Epithelial cell of prostate (primary cell): ENCODE data around the gene CFI.

Experiments used
- DNase-seq: peaks from one replicate; pipeline ENCODE4 v3.0.0-alpha.2; 2011; ENCODE audit warnings: low read depth, low spot score
- H3K27ac ChIP-seq: fragments of 450-650 bp; 2 replicates; pipeline ENCODE4 v1.5.1; 2017; ENCODE audit warnings: mild to moderate bottlenecking

Gene CFI

GRCh38 chr4:109735566-109736365, 66.0 kb downstream of the CFI start:
- DNase-seq, result no peak
- no peak overlapping the region for H3K27ac ChIP-seq

- DNase-seq, result no peak
- no peak overlapping the region for H3K27ac ChIP-seq
Observed at GRCh38 chr4:109733728-109734127, 68.1 kb downstream of the CFI start.

- no peak for DNase-seq
- peak overlapping the region; percentile 77 for H3K27ac ChIP-seq
Observed at GRCh38 chr4:109730619-109731545, 70.9 kb downstream of the CFI start.

GRCh38 chr4:109729718-109730618, 71.8 kb downstream of the CFI start, which contains the start of gene PLA2G12A:
TSS of gene PLA2G12A (minus strand) at chr4:109730070. CDS start at chr4:109729809, 261 bp downstream.
- H3K27ac ChIP-seq, result peak within 1 kb of the TSS; percentile 77
- DNase-seq, result peak; percentile 74

- no peak for DNase-seq
- peak overlapping the region; percentile 77 for H3K27ac ChIP-seq
Observed at GRCh38 chr4:109729117-109729717, 72.6 kb downstream of the CFI start.

GRCh38 chr4:109728385-109728784, 73.4 kb downstream of the CFI start:
- H3K27ac ChIP-seq, result peak overlapping the region; percentile 77
- DNase-seq, result no peak

- H3K27ac ChIP-seq, result no peak overlapping the region
- no peak for DNase-seq
Observed at GRCh38 chr4:109723110-109723509, 78.7 kb downstream of the CFI start.

GRCh38 chr4:109722357-109722756, 79.4 kb downstream of the CFI start:
- no peak overlapping the region for H3K27ac ChIP-seq
- no peak for DNase-seq

GRCh38 chr4:109721033-109721432, 80.8 kb downstream of the CFI start:
- H3K27ac ChIP-seq, result no peak overlapping the region
- DNase-seq, result no peak

- no peak overlapping the region for H3K27ac ChIP-seq
- no peak for DNase-seq
Observed at GRCh38 chr4:109719604-109720003, 82.2 kb downstream of the CFI start.

GRCh38 chr4:109718759-109719158, 83.0 kb downstream of the CFI start:
- DNase-seq, result no peak
- no peak overlapping the region for H3K27ac ChIP-seq

- no peak overlapping the region for H3K27ac ChIP-seq
- no peak for DNase-seq
Observed at GRCh38 chr4:109713500-109713899, 88.3 kb downstream of the CFI start.

GRCh38 chr4:109708990-109709389, 92.8 kb downstream of the CFI start:
- DNase-seq, result no peak
- H3K27ac ChIP-seq, result no peak overlapping the region

GRCh38 chr4:109708435-109708834, 93.4 kb downstream of the CFI start:
- no peak overlapping the region for H3K27ac ChIP-seq

GRCh38 chr4:109703664-109704361, 98.0 kb downstream of the CFI start:
- H3K27ac ChIP-seq, result peak overlapping the region; percentile 64
- DNase-seq, result no peak

More at GRCh38 chr4:109708435-109708834, 93.4 kb downstream of the CFI start:
- DNase-seq, result no peak

GRCh38 chr4:109702950-109703663, 98.7 kb downstream of the CFI start, which contains the start of gene CASP6:
TSS of gene CASP6 (minus strand) at chr4:109703445. CDS start at chr4:109703395, 50 bp downstream.
- peak within 1 kb of the TSS; percentile 64 for H3K27ac ChIP-seq
- no peak for DNase-seq

- no peak for DNase-seq
- peak overlapping the region; percentile 64 for H3K27ac ChIP-seq
Observed at GRCh38 chr4:109701566-109702410, 100.0 kb downstream of the CFI start.
